CD4-positive, alpha-beta T cell treated with Interleukin-17A for 4 hours (primary cell): Measurements from ENCODE around the gene ACAD9.
A peak's percentile ranks its signal among the peaks of the same experiment; 100 is the strongest.
"Not testable (repeated sequence)": the region's sequence is repeated elsewhere in the genome, so short reads cannot be mapped to it uniquely, and the experiment has no call there.

ENCODE experiments used
- DNase-seq: peaks from one replicate; pipeline ENCODE4 v3.0.0-alpha.2; 2020; ENCODE audit warnings: mixed read lengths

The ACAD9 gene

DNA sequence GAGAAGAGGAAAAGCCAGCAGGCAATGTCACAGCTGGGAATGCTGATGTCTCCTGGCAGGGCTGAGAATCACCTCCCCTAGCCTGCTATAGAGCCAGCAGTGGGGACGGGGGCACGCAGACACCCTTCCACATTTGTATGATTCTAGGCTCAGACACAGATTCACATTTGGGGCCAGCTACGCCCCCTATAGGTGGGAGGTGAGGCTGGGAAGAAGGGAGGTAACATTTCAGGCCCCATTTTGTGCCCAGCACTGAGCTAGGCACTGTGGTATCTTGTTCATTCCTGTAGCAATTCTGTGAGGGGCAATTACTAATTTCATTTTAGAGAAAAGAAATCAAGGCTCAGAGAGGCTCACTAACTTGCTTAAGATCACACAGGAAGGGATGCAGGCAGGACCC lies 15.9 kb upstream of the ACAD9 start:
- DNase-seq: peak; percentile 21

DNA sequence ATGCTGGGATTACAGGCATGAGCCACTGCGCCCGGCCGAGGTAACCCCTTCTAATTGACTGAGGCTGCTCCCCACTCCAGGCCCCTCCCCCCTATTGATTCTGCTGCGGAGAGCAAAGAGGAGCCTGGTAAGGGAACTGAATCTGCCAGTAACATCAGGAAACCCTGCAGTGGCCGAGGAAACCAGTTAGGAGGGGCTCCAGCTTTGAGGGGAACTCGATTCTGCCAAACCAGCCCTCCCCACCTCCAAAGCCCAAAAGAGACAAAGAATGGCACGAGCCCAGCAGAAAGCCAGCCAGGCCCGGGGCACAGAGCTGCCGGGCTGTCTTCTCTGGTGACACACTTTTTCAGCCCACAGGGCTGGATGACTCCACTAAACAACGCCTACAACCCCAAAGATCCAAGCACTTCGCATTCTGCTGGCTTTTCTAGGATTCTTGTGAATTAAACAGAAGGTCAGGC lies 15.0 kb upstream of the ACAD9 start:
- no peak for DNase-seq

DNA sequence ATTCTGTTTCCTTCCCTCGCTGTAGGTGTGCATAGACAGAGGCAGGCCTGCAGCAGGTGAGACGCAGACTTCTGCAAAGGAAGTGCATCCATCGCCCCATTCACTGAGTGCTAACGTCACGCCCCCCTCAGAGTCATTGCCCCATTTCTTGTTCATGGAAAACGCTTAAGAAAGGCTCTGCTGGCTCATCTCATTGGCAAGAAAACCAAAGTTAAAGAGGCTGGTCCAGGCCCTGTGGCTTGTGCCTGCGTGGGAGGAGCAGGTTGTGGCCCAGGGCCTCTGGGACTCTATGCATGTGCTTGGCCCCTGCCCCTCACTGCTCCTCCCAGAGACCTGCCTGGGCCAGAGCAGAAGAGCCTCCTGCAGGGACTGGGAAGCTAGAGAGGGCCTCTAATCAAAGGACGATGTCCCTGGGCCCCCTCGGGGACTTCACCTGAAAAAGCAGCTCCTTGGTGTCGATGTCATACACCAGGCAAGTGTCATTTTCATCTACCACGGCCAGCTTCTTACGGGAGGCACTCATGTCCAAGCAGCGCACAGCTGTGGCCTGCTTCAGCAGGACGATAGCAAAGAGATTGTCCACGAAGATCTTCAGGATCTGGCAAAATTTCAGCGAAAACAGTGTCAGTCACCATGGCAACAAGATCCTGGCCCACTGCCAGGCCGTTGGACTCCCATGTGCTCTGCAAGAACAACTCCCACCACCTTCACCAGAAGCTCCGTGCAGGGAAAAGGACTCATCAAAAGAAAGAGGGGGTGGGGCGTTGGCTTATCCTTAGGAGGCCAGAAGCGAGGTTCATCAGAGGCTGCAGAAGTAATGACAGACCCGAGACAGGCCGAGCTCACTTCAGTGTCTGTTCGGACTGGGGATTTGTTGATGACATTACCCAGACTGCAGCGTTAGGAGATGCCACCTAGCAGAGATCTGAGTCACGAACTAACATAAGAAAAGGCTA lies 14.3 kb upstream of the ACAD9 start:
- not testable (repeated sequence) for DNase-seq

DNA sequence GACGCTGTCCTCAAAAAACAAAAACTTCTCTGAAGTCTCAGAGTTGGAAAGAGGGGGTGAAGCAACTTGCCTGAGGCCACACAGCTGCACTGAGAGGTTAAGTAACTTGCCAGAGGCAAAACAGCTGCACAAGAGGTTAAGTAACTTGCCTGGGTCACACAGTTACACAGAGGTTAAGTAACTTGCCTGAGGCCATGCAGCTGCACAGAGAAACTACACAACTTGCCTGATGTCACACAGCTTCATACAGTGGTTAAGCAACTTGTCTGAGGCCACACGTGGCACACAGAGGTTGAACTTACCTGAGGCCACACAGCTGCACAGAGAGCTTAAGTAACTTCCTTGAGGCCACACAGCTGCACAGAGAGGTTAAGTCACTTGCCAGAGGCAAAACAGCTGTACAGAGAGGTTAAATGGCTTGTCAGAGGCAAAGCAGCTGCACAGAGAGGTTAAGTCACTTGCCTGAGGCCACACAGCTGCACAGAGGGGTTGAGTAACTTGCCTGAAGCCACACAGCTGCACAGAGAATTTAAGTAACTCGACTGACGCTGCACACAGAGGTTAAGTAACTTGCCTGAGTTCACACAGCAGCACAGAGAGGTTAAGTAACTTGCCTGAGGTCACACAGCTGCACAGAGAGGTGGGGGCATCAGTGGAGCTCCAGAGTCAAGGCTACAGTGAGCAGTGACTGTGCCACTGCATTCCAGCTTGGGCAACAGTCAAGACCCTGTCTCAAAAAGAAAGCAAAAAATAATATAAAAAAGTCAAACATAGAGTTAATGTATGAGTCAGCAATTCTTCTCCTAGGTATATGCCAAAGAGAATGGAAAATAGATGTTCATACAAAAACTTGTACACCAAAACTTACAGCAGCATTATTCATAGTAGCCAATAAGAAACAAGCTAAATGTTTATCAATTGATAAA lies 12.0 kb upstream of the ACAD9 start:
- no peak for DNase-seq

DNA sequence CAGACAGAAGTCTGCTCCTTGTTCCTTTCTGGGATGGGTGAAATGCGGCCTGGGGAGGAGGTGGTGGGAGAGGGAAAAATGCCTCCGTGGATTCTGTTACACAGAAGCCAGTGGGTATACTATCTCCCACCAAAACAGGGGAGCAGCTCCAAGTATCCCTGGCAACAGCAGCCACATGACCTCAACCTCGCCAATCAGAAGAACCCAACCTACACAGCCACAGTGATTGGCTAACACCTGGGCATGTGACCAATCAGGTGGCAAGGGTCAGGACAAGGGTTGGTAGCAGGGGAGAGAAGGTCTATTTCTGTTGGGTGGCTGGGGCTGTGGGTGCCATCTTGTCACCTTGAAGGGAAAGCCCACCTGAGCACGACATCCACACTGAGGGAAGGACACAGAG lies 9.1 kb upstream of the ACAD9 start:
- no peak for DNase-seq

DNA sequence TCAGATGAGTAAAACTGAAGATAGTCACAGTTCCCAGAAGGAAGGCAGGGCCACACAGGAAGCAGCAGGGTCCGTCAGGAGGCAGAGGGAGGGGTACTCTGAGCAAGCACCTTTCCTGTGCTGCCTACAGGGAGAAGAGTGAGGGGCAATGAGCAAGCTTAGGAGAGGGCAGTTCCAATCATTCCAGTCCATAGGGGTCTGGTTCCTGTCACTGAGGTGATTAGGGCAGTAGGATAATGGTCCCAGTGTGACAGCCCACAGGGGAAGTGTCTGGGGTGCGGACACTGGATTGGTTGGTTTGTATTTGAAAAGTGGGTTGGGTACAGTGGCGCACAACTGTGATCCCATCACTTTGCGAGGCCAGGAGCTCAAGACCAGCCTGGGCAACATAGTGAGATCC lies 7.1 kb upstream of the ACAD9 start:
- no peak for DNase-seq

DNA sequence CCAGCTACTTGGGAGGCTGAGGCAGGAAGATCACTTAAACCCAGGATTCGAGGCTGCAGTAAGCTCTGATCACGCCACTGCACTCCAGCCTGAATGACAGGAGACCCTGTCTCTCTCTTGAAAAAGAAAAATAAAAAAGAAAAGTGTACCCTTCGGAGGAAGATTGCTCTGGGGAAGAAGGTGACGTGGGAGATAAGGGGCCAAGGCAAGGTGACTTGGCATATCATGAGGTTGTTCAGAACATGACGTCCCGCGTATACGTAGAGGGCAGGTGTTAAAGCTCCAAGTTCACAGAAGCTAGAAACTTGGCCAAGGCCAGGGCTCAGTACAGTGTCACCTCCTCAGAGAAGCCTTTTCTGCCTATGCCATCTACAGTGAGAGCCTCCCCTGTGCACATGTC lies 6.7 kb upstream of the ACAD9 start:
- no peak for DNase-seq

DNA sequence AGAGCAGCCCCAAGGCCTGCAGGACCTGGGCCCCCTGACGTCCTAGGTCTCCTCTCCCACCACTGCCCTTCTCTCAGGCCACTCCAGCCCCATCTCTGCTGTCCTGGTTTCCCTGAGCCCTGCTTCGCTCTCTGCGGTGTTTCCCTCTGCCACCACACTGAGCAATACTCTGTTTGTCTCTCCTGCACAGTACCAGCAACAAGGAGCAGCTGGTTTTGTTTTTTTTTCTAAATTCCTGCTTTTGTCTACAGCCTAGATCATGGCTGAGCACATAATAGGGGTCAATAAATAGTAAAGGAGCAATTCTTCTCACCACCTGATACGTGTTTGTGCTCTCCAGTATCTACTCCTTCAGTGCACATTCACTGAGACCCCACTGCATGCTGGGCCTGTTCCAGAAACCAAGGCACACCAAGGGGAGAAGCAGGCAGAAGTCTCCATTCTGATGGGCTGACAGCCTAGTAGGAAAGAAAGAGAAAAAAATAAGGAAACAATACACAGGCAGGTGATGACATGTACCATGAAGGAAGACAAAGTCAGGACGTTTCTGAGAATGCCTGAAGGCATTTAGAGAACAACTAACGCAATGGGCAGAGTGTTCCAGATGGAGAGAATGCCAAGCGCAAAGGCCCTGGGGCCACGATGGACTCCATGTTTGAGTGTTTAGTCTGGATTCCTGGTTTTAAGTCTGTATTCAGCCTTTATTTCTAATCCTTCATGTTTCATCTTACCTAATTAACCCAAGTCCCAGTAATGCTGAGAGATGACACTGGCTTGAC lies 6.0 kb upstream of the ACAD9 start:
- DNase-seq: no peak

DNA sequence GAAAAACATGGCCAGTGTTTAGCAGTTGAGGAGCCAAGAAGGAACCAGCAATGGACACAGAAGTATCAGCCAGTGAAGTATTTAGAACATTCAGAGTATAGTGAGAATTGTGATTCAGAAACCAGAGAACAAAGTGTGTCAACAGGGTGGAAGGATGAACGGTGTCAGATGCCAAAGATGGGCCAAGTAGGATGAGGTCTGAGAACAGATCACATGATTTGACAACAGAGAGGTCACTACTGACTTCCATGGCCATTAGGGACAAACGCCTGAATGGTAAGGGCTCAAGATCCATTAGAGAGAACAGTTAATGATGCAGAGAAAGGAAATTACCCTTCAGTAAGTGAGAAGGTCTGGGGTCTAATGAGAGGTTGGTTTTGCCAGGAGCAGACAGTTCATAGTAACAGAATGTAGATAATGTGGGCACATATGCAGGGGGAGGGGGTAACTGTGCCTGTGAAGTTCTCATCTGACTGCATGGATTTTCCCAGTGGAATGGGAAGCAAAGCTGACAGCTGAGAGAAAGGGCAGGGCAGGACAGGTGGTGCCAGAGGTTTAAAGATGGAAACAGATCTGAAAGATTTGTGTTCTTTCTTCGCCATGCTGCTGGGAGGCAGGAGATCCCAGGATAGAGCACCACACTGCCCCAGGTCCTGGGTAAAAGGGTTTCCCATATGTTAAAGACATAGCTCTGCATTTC lies 4.8 kb upstream of the ACAD9 start:
- DNase-seq: no peak

DNA sequence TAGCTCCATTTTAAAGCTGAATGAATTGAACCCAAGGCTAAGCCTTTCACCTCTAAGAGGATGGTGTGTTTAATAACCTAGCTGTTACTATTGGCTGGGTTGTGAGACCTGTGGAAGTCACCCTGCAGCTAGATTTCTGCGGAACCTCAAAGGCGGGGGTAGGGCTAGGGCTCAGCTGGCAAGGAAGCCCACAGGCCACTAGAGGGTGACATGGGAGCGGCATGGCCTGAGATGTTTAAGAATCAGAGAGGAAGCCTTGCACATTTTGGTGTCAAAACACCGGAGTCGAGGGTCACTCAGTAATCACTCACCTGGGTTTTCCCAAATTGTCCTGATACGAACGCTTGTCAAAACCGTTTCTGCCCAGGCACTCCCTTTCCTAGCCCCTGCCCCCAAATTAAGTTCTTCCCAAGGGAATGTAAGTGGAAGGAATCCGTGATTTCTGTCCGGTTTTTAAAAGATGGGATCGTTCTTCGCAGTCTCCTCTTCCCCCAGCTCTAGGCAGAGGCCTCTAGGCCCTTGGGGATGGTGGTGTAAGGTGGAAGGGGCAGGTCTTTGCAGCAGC lies 3.8 kb upstream of the ACAD9 start:
- DNase-seq: peak; percentile 76

DNA sequence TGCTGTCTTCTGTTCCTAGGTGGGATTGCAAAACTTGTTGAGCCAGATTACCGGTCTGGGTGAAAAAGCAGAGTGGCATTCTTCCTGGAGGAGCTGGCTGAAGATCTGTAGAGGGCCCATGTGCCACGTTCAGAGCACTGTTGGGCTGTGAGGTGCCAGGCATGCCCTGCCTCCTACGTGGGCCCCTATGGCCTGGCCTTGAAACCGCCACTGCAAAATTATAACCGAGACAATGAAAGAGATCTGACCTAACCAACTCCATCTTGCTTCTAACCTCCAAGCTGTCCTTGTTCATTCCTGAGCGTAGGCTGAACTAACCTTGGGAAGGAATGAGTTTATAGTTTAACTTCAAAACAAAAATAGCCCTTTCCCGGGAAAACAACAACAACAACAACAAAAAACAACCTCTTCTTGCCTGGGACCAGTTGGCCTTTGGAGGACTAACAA lies 1.4 kb upstream of the ACAD9 start:
- DNase-seq: no peak

DNA sequence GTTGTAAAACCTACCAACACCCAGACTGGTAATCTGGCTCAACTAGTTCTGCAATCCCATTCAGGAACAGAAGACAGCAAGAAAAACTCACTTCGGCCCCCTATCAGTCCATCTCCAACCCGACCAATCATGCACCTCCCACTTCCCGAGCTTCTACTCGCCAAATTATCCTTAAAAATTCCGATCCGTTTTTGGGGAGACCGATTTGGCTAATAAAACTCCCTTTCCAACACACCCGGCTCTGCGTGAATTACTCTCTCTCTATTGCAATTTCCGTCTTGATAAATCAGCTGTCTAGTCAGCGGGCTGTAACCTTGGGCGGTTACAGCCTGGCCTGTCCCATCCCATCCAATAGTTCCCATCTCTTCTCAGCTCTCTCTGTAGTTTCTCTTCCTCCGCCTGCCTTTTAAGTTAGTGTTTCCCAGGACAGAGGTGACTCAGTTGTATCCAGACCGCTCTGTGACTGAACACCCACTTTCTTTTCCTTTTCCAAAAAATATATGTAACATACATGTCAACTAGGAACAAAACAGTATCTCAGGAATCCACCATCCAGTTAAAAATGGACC lies 780 bp upstream of the ACAD9 start:
- peak; percentile 28 for DNase-seq

DNA sequence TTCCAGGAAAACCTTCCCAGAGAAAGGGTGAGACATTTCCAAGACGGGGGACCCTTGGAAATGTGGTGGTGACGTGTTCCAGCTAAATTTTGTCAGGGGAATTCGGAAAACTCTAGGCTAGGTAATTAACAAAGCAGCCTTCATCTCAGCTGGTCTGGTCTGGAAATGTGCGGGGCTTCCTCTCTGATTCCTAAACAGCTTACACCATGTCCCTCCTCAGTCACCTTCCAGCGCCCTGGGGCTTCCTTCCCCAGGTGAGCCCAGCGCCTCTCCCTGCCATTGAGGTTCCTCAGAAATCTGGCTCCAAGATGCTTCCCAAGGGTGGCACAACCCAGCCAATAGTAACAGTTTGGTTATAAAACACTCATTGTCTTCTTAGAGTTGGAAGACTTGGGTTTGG lies 571 bp downstream of the ACAD9 start:
- DNase-seq: peak; percentile 4

DNA sequence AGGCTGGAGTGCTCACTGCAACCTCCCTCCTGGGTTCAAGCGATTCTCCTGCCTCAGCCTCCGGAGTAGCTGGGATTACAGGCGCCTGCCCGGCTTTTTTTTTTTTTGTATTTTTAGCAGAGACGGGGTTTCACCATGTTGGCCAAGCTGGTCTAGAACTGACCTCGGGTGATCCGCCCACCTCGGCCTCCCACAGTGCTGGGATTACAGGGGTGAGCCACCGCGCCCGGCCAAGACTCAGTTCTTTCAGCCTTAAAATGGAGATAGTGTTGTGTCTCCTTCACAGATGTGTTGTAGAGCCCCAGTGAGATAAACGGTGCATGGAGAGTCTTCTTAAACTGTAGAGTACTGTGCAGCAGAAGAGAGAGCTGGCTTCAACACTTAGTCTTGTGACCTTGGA lies 1.0 kb downstream of the ACAD9 start:
- not testable (repeated sequence) for DNase-seq

DNA sequence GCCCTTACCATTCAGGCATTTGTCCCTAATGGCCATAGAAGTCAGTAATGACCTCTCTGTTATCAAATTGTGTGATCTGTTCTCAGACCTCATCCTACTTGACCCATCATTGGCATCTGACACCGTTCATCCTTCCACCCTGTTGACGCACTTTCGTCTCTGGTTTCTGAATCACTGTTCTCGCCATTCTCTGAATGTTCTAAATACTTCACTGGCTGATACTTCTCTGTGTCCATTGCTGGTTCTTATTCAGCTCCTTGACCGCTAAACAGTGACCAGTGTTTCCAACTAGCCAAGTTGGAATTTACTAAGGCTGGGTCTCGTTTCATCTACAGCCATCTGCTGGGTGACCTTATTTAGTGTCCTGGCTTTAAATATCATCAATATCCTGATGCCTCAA lies 2.2 kb downstream of the ACAD9 start:
- no peak for DNase-seq

DNA sequence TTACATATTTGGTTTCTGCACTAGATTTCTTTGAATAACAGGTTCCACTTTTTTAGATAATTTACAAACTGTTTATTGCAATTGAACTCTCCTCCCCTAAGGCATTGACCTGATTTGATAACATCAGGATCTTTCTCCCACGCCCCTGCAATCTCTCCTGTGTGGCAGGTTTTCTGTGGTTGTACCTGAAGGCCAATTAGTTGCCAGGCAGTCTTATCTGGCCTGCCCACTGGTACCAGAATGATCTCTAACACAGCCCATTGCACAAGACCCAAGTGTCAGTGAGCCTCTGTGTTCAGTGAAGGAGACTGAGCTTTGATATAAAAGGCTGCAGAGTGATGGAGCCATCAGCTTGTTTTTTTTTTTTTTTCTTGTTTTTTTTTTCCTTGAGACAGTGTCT lies 3.3 kb downstream of the ACAD9 start:
- DNase-seq: no peak

DNA sequence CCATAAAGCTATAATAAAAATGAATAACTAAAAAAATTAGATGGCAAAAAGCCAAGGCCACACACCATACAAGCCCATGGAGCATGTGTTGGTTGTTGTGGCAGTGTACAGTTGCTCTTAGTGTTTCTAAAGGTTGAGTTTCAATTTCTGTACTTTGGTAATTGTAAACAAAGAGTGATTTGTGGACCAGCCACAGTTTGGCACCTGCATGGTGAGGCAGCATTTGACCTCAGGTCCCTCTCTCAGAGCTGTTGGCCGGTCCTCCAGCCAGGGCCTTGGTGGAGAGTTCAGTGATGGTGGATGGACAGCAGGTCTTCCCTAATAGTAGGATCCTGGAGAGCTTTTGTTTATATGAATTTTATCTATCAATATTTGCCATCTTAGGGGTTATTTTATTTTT lies 5.6 kb downstream of the ACAD9 start:
- no peak for DNase-seq

DNA sequence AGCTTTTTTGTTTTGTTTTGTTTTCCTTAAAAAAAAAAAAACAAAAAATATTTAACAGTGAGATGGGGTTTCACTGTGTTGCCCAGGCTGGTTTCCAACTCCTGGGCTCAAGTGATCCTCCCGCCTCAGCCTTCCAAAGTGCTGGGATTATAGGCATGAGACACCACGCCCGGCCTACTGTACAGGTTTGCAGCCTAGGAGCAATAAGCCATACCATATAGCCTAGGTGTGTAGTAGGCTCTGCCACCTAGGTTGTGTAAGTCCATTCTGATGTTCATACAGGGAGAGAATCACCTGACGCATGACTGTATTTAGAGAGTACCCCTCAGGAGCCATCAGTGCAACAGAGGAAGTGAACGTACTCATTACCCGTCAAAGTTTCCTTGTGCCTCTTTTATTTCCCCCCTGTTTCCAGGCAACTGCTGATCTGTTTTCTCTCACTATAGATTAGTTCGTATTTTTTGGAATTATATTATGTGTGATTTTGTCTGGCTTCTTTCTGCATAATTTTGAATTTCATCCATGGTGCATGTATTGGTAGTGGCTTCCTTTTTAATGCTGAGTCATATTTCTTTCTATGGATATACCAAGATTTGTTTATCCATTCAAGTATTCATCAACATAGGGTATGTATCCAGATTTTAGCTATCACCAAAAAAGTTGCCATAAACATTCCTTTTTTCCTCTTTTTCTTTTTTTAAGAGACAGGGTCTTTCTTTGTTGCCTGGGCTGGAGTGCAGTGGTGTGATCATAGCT lies 9.9 kb downstream of the ACAD9 start:
- DNase-seq: no peak

DNA sequence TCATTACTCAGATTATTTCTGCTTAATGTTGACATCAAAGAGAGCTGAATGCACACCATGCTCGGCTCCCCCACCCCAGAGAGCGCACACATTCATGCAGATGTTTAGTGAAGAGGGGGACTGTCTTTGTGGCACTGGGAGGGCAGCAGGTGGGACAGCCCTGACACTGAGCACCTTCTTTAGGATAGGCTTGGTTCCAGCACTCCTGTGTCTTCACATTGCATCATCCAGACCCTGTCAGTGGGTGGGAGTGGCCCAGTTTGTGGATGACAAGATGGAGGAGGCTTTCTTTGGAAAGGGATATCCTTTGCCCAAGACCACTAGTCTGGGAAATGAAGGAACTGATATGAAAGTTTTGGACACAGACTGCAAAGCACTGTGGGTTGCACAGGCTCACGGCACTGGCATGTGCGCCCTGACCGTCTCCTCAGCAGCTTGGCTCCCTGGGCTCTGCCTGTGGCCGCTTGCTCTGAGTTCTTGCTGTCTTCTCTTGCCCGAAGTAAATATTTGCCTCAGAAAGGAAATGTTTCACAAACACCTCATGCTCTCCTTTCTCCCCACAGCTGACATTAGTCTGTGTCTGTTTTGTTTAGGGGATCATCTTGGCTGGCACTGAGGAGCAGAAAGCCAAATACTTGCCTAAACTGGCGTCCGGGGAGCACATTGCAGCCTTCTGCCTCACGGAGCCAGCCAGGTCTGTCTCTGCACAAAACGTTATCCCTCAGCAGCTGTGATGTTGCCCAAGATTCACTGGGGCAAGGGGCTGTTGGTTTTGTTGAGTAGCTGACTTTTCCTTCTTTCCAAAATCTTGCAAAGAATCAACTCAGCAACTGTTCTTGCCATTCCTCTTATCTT lies 16.6 kb downstream of the ACAD9 start:
- DNase-seq: no peak

DNA sequence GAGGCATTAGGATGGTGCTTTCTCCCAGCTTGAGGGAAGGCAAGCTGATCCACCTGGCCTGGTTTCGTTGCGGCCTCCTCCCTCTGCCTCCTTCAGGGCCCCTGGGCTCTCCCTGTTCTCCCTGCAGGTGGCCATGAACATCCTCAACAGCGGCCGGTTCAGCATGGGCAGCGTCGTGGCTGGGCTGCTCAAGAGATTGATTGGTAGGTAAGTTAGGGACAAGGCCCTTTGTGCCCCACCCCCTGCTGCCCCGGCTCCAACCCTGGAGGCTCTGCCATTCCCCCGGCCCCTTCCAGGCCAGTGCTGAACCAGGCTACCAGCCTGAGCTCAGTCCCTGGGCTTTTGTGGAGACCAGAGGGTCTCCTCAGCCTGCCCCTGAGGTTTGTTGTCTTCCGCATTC lies 23.0 kb downstream of the ACAD9 start:
- DNase-seq: no peak
